ENCODE data around the gene C14orf119.
"Not testable (repeated sequence)": the region's sequence is repeated elsewhere in the genome, so short reads cannot be mapped to it uniquely, and the experiment has no call there.

Gene C14orf119

GRCh38 chr14:23091294-23092225, 3.7 kb upstream of the C14orf119 start:
- DNase-seq: no peak

GRCh38 chr14:23093104-23093503, 2.2 kb upstream of the C14orf119 start:
- DNase-seq: no peak

GRCh38 chr14:23093526-23093925, 1.8 kb upstream of the C14orf119 start:
- no peak for DNase-seq

- no peak for DNase-seq
These were observed 1.2 kb upstream of the C14orf119 start for GRCh38 chr14:23093991-23094665.

GRCh38 chr14:23094666-23095195, 574 bp upstream of the C14orf119 start, which contains the start of gene ACIN1:
ACIN1 (minus strand) TSS chr14:23095136; CDS start chr14:23095112, 24 bp downstream.
- DNase-seq: no peak

- DNase-seq: no peak
These were observed 2.5 kb downstream of the C14orf119 start for GRCh38 chr14:23097786-23098185.

- DNase-seq: no peak
These were observed 4.0 kb downstream of the C14orf119 start for GRCh38 chr14:23099212-23099861.

GRCh38 chr14:23101213-23101970, 6.1 kb downstream of the C14orf119 start:
- no peak for DNase-seq

- DNase-seq: no peak
These were observed 6.8 kb downstream of the C14orf119 start for GRCh38 chr14:23101986-23102625.

GRCh38 chr14:23102801-23103200, 7.5 kb downstream of the C14orf119 start:
- DNase-seq: no peak

GRCh38 chr14:23103581-23103980, 8.3 kb downstream of the C14orf119 start:
- DNase-seq: no peak

GRCh38 chr14:23104070-23104590, 8.8 kb downstream of the C14orf119 start:
- DNase-seq: no peak

- DNase-seq: no peak
These were observed 9.5 kb downstream of the C14orf119 start, which contains the start of gene CIROP for GRCh38 chr14:23104591-23105347. CIROP (minus strand) TSS chr14:23104989; CDS start chr14:23104920, 69 bp downstream.

GRCh38 chr14:23105348-23105824, 10.1 kb downstream of the C14orf119 start:
- no peak for DNase-seq

- DNase-seq: no peak
These were observed 11.4 kb downstream of the C14orf119 start for GRCh38 chr14:23106747-23107045.

- DNase-seq: not testable (repeated sequence)
These were observed 12.3 kb downstream of the C14orf119 start for GRCh38 chr14:23107620-23108019.

- DNase-seq: not testable (repeated sequence)
These were observed 12.9 kb downstream of the C14orf119 start for GRCh38 chr14:23108169-23108568.

- no peak for DNase-seq
These were observed 14.5 kb downstream of the C14orf119 start for GRCh38 chr14:23109769-23110168.

GRCh38 chr14:23110579-23111365, 15.5 kb downstream of the C14orf119 start:
- no peak for DNase-seq
